ENCODE measurements around the gene CD3E.

The CD3E gene

DNA sequence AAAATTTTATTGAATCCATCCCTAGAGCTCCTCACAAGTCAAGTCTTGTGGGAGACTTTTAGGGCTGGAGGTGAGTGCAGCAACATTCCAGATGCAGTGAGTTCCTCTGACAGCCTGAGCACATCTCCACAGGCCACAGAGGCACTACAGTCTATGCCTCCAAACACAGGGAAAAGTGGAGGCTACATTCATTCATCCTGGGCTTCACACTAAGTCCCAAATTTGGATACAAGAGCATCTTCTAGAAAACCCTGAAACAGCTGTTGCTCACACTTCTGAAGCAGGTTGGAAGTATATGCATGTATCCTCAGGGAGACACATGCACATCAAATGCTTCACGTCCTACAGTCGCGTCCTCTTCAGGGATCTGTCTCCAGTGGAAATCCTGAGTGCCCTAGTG, 36.7 kb downstream of the CD3E start:
- POLR2A ChIA-PET: no interaction called here
- no peak overlapping the region for H3K4me3 ChIP-seq (ENCODE audit: low read depth, low read length)

GRCh38 chr11:118341815-118342489, 37.4 kb downstream of the CD3E start:
- TF ChIP-seq, protein P1, sequence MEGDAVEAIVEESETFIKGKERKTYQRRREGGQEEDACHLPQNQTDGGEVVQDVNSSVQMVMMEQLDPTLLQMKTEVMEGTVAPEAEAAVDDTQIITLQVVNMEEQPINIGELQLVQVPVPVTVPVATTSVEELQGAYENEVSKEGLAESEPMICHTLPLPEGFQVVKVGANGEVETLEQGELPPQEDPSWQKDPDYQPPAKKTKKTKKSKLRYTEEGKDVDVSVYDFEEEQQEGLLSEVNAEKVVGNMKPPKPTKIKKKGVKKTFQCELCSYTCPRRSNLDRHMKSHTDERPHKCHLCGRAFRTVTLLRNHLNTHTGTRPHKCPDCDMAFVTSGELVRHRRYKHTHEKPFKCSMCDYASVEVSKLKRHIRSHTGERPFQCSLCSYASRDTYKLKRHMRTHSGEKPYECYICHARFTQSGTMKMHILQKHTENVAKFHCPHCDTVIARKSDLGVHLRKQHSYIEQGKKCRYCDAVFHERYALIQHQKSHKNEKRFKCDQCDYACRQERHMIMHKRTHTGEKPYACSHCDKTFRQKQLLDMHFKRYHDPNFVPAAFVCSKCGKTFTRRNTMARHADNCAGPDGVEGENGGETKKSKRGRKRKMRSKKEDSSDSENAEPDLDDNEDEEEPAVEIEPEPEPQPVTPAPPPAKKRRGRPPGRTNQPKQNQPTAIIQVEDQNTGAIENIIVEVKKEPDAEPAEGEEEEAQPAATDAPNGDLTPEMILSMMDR (IDR thresholded peaks at IDR 0.05; ENCODE audit: insufficient read depth, low read length, missing control alignments): no peak
- H3K4me3 ChIP-seq (ENCODE audit: low read depth, low read length): no peak overlapping the region
- POLR2A ChIA-PET: no interaction called here
- CTCF ChIA-PET: interaction anchor here (2.3 kb wide), 1 partner anchor 11 kb away, joined by 9 read pairs; no protein-coding TSS in a partner anchor
- no peak for DNase-seq (ENCODE audit: low read depth, low spot score)

More for the DNA sequence above, 36.7 kb downstream of the CD3E start:
- TF ChIP-seq, protein P1 (IDR thresholded peaks at IDR 0.05; ENCODE audit: insufficient read depth, low read length, missing control alignments): no peak
- DNase-seq (ENCODE audit: low read depth, low spot score): no peak
- CTCF ChIA-PET: interaction anchor here (1.0 to 2.3 kb wide), 2 partner anchors 12 to 142 kb away, joined by 3 to 9 read pairs; no protein-coding TSS in a partner anchor

GRCh38 chr11:118342503-118343161, 38.1 kb downstream of the CD3E start, which contains the start of gene CD3D:
Gene CD3D (minus strand): TSS chr11:118342705. CDS start chr11:118342607, 98 bp downstream.
- DNase-seq (ENCODE audit: low read depth, low spot score): no peak
- POLR2A ChIA-PET: no interaction called here
- no peak within 1 kb of the TSS for H3K4me3 ChIP-seq (ENCODE audit: low read depth, low read length)
- TF ChIP-seq, protein P1 (IDR thresholded peaks at IDR 0.05; ENCODE audit: insufficient read depth, low read length, missing control alignments): no peak
- CTCF ChIA-PET: interaction anchor here (2.3 kb wide), 1 partner anchor 10 kb away, joined by 9 read pairs; no protein-coding TSS in a partner anchor

DNA sequence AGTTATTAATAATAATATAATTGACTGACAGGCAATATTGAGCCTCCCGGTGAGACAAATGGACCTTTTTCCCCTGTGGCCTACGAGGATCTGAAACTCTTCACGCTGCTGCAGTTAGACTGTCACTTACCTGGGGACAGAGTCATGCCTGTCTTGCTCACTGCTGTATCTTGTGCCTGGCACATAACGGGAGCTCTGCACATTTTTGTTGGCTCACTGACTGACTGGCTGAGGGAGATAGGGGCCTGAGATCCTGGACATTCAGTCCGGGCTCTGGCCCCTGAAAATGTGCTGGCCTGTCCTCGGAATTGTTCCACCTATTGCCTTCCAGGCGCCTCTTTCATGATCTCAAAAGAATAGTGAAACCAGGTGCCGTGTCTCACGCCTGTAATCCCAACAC, 38.7 kb downstream of the CD3E start:
- ChIA-PET POLR2A (no interaction called here), CTCF (no interaction called here)
- DNase-seq (ENCODE audit: low read depth, low spot score): no peak
- no peak overlapping the region for H3K4me3 ChIP-seq (ENCODE audit: low read depth, low read length)
- TF ChIP-seq, protein P1 (IDR thresholded peaks at IDR 0.05; ENCODE audit: insufficient read depth, low read length, missing control alignments): no peak

DNA sequence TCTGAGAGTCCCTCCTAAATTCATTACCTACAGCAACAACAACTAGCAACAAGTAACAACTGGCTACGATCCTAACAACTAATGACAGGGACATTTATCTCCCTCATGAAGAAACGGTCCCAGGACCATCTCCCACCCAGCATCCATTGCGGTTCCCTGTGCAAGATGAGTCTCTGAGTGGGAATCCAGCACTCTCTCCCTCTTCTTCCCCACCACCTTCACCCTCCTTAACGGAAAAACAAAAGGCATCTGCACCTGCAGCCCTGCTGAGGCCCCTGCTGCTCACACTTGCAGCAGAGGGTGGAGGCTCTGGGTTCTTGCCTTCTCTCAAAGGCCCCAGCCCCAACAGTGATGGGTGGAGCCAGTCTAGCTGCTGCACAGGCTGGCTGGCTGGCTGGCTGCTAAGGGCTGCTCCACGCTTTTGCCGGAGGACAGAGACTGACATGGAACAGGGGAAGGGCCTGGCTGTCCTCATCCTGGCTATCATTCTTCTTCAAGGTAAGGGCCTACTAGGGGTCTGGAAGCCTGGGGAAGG, 39.5 kb downstream of the CD3E start, which contains the start of gene CD3G:
TSS of gene CD3G (plus strand) at position 364 of the 535 bp plus-strand sequence. CDS start at position 444, 80 bp downstream.
- TF ChIP-seq, protein P1 (IDR thresholded peaks at IDR 0.05; ENCODE audit: insufficient read depth, low read length, missing control alignments): no peak
- CTCF ChIA-PET: interaction anchor here (2.5 kb wide), 1 partner anchor 145 kb away, joined by 11 read pairs; no protein-coding TSS in a partner anchor
- no peak for DNase-seq (ENCODE audit: low read depth, low spot score)
- H3K4me3 ChIP-seq (ENCODE audit: low read depth, low read length): no peak within 1 kb of the TSS
- POLR2A ChIA-PET: no interaction called here

- no peak for DNase-seq (ENCODE audit: low read depth, low spot score)
- ChIA-PET POLR2A (no interaction called here), CTCF (interaction anchor here (8.7 kb wide), 1 partner anchor 150 kb away, joined by 94 read pairs; no protein-coding TSS in a partner anchor)
- TF ChIP-seq, protein P1 (IDR thresholded peaks at IDR 0.05; ENCODE audit: insufficient read depth, low read length, missing control alignments): no peak
- no peak overlapping the region for H3K4me3 ChIP-seq (ENCODE audit: low read depth, low read length)
Measured at GRCh38 chr11:118349475-118349874, 44.9 kb downstream of the CD3E start.

All from AG04449 (cell line).